Epithelial cell of proximal tubule (primary cell): ENCODE results near the gene STARD3NL. TPM values are rescaled to one million over a fixed set of nuclear protein-coding genes. Genes with fewer than 3 reads are reported as not detected.
A peak's percentile ranks its signal among the peaks of the same experiment; 100 is the strongest.

Source experiments
- DNase-seq: peaks from one replicate; pipeline ENCODE4 v3.0.0-alpha.2; 2011; ENCODE audit warnings: low read depth
- H3K4me3 ChIP-seq: 2 replicates; pipeline ENCODE4 v1.5.1; 2011; ENCODE audit warnings: low read depth, mild to moderate bottlenecking, low read length
- CTCF ChIP-seq: conservative IDR thresholded peaks from 2 replicates; pipeline ENCODE4 v1.5.1; 2012; ENCODE audit warnings: low read depth, mild to moderate bottlenecking, low read length
- total RNA-seq: library from RNA; depleted of rRNA; stranded (reverse); fragments of >200 nt; gene quantifications from 2 replicates; pipeline ENCODE4 v1.2.3, GENCODE V29; 2015

Gene STARD3NL, protein sequence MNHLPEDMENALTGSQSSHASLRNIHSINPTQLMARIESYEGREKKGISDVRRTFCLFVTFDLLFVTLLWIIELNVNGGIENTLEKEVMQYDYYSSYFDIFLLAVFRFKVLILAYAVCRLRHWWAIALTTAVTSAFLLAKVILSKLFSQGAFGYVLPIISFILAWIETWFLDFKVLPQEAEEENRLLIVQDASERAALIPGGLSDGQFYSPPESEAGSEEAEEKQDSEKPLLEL
- total RNA-seq = 51.8 and 79.4 TPM in 2 replicates

DNA sequence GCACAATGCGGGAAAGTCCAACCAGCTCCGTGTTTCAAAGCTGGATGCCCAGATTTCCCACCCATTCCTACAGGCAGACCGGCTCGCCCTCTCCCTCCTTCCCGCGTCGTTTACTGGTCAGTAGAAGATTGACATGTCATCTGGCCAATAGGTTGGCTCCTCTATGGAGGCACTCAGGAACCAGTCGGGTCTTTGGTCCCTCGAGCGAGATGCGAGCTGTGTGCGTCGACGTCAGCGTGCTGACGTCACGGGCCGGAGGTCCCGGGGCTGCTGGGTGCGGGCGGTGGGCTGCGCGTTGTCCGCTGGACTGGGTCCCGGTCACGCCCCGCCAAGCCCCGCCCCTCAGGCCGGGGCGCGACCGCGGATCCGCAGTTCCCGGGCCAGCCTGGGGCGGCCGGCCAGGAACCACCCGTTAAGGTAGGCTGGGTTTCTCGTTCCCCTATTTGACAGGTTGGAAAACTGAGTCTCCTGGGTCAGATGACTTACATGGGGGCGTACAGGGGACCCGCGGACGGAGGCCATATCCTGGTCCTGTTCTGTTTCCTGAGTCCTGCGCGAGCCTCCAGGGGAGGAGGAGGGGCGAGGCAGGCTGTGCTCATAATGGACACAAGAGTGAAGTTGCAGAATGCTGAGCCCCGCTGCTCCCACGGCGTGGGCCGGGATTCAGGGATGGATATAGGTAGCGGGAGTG lies at the start of gene STARD3NL:
Gene STARD3NL (plus strand): TSS at position 242 of the 691 bp plus-strand sequence. CDS start 29,260 bp downstream, outside the sequence.
- H3K4me3 ChIP-seq = peak within 1 kb of the TSS; percentile 69
- DNase-seq = peak; percentile 99
- no peak for TF ChIP-seq CTCF

DNA sequence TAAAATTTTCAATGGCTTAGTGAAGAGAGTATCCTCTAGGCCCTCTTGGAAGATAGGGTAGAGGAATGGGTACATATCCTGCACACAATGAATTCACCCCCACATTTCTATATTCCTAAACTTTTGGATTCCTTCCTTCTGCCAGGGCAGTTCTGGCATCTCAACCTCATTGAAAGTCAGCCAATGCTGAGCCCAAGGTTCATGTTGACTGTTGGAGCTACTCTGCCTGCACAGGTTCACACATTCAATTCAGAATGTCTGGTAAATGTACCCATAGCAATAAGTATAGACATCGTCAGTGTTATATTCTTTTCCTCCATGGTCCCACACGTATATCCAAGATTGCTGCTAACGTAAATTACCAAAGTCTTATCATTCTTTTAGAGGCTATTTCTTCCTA lies 48.9 kb upstream of the STARD3NL start:
- H3K4me3 ChIP-seq = no peak overlapping the region
- no peak for TF ChIP-seq CTCF
- no peak for DNase-seq

DNA sequence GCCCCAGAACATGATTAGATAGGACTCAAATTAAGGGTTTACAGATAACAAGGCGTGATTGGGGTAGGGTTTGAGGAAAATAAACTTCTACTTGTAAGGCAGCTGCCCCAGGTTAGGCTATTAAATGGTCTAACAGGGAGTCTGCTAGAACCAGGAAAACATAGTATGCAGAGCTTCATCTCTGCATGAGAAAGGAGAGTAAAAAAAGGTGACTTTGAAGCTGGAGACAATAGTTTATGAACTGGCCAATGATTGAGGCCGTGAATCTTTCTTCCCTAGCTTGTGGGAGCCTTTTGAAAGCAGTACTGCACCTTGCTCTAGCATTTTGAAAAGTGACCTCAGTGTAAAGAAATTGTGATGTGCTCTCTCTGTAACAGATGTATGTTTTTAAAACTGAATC lies 48.5 kb upstream of the STARD3NL start:
- DNase-seq = no peak
- TF ChIP-seq CTCF = no peak
- no peak overlapping the region for H3K4me3 ChIP-seq

GRCh38 chr7:38138171-38138570 lies 39.9 kb upstream of the STARD3NL start:
- no peak for TF ChIP-seq CTCF
- no peak overlapping the region for H3K4me3 ChIP-seq
- DNase-seq = no peak

- TF ChIP-seq CTCF = no peak
- H3K4me3 ChIP-seq = no peak overlapping the region
- no peak for DNase-seq
Observed at GRCh38 chr7:38141187-38141586, 36.9 kb upstream of the STARD3NL start.

DNA sequence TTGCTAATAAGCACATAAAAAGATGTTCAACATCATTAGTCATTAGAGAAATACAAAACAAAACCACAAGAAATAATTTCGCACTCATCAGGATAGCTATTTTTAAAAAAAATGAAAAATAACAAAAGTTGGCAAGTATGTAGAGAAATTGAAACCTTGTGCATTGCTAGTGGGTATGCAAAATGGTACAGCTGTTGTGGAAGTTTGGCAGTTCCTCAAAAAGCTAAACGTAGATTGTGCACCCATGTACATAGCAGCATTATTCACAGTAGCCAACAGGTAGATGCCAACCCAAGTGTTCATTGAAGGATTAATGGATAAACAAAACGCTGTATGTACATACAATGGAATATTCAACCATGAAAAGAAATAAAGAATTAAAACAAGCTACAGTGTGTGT lies 35.3 kb upstream of the STARD3NL start:
- DNase-seq = no peak
- H3K4me3 ChIP-seq = no peak overlapping the region

More for the DNA sequence above, 35.3 kb upstream of the STARD3NL start:
- TF ChIP-seq CTCF = no peak
